ENCODE results near the gene SAP30BP. TPM values are rescaled to one million over a fixed set of nuclear protein-coding genes. Genes with fewer than 3 reads are reported as not detected.

The SAP30BP gene
- total and polyA plus RNA-seq, 2 donors (not counting 1 experiment from before 2014, with no cell fraction given): 143 to 148 TPM

DNA sequence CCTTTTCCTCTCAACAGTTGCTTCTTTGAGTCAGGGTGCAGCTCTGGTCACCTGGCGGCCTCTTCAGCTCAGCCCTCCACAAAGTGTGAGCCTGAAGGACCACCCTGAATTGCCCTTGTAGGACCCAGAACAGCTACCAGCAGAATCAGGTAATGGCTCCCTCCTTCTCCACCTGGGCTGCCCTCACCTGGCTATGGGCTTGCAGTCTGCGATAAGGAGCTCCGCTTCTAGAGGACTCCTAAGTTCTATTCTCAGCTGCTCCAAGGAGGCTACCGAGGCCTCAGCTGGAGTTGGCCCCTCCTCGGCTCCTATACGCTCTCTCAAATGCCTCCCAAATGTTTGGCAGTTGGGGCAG lies 20.5 kb upstream of the SAP30BP start:
- 86% methylated on average over 5 of the region's 6 CpGs for WGBS (ENCODE audit: insufficient coverage)
- H3K27ac ChIP-seq (ENCODE audit: low read length in 2 of 2): peak overlapping the region in 1 of 2 donors; percentile 66
- ATAC-seq (ENCODE audit: low read depth) (no peak), DNase-seq (no peak)
- no peaks in the 10 kb centered on the region for H4K20me1 ChIP-seq (ENCODE audit: control insufficient read depth, insufficient read depth, low read length, poor library complexity, severe bottlenecking)
- no peak overlapping the region for H3K9ac ChIP-seq (ENCODE audit: low read length)
- CTCF ChIA-PET: interaction anchor here (1.1 to 6.8 kb wide), 5 partner anchors 10 to 102 kb away, joined by 3 to 78 read pairs (median 4); partner anchors contain the start of gene SMIM5
- Mint-ChIP-seq H3K9me3 (ENCODE audit: insufficient read depth) (no peaks in the 10 kb centered on the region), H3K4me1 (peaks cover 13% of the 10 kb centered on the region), H3K27ac (no peak overlapping the region), H3K27me3 (no peaks in the 10 kb centered on the region), H3K4me3 (no peak overlapping the region)
- no peaks in the 10 kb centered on the region for H3K79me2 ChIP-seq (ENCODE audit: control insufficient read depth, insufficient read depth, low read length)
- H3K4me1 ChIP-seq (ENCODE audit: control insufficient read depth in 2 of 2, insufficient read depth in 2 of 2, low read length in 2 of 2): peaks cover 8 to 12% of the 10 kb centered on the region in 2 donors
- H3K36me3 ChIP-seq (replicated peaks in 1 of 2; ENCODE audit: control extremely low read depth in 1 of 2, control insufficient read depth in 1 of 2, extremely low read depth in 1 of 2, insufficient read depth in 2 of 2, low read length in 1 of 2): peaks cover 2 to 46% of the 10 kb centered on the region in 2 experiments
- H3K27me3 ChIP-seq (replicated peaks in 1 of 4; ENCODE audit: control extremely low read depth in 1 of 4, control insufficient read depth in 3 of 4, insufficient read depth in 4 of 4, low read length in 3 of 4): no peaks in the 10 kb centered on the region
- no peaks in the 10 kb centered on the region for H3K9me3 ChIP-seq (ENCODE audit: control extremely low read depth in 1 of 3, control insufficient read depth in 2 of 3, insufficient read depth in 1 of 3, low read length in 2 of 3)
- no peak overlapping the region for H3K4me3 ChIP-seq (ENCODE audit: control extremely low read depth in 1 of 5, extremely low read depth in 1 of 5, insufficient read depth in 1 of 5, low read depth in 2 of 5, low read length in 4 of 5)
- intact Hi-C loops (cut with micrococcal nuclease): no loop called here
- TF ChIP-seq, protein P1, sequence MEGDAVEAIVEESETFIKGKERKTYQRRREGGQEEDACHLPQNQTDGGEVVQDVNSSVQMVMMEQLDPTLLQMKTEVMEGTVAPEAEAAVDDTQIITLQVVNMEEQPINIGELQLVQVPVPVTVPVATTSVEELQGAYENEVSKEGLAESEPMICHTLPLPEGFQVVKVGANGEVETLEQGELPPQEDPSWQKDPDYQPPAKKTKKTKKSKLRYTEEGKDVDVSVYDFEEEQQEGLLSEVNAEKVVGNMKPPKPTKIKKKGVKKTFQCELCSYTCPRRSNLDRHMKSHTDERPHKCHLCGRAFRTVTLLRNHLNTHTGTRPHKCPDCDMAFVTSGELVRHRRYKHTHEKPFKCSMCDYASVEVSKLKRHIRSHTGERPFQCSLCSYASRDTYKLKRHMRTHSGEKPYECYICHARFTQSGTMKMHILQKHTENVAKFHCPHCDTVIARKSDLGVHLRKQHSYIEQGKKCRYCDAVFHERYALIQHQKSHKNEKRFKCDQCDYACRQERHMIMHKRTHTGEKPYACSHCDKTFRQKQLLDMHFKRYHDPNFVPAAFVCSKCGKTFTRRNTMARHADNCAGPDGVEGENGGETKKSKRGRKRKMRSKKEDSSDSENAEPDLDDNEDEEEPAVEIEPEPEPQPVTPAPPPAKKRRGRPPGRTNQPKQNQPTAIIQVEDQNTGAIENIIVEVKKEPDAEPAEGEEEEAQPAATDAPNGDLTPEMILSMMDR (IDR thresholded peaks at IDR 0.05): no peak
- no peak for TF ChIP-seq EZH2 (IDR thresholded peaks at IDR 0.05; ENCODE audit: borderline replicate concordance, insufficient read depth, low read depth, low read length, poor library complexity, severe bottlenecking)
- H2AFZ ChIP-seq (ENCODE audit: insufficient read depth, low read depth, low read length, poor library complexity, severe bottlenecking): no peak overlapping the region
- POLR2A ChIA-PET: no interaction called here
- H3K4me2 ChIP-seq (replicated peaks; ENCODE audit: low read depth, low read length, poor library complexity, severe bottlenecking): peak overlapping the region; percentile 57

DNA sequence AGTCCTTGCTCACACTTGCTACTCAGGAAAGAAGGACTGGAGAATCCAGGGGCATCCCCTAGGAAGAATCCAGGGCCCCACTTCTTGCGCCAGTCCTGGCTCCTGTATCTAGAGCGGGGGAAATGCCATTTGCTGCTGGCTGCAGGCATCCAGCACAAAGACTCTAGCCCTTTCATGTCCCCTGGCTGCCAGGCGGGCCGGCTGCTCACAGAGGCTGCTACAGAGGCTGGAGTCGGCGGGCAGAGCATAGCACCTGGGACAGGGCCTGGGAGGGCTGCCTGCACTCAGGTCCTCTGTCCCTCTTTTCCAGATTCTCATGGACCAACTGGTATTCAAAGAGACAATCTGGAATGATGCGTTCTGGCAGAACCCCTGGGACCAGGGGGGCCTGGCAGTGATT lies 20.1 kb upstream of the SAP30BP start:
- Histone ChIP-seq H3K4me3 (ENCODE audit: control extremely low read depth in 1 of 5, extremely low read depth in 1 of 5, insufficient read depth in 1 of 5, low read depth in 2 of 5, low read length in 4 of 5) (no peak overlapping the region), H3K9ac (ENCODE audit: low read length) (no peak overlapping the region), H4K20me1 (ENCODE audit: control insufficient read depth, insufficient read depth, low read length, poor library complexity, severe bottlenecking) (no peaks in the 10 kb centered on the region), H3K27me3 (replicated peaks in 1 of 4; ENCODE audit: control extremely low read depth in 1 of 4, control insufficient read depth in 3 of 4, insufficient read depth in 4 of 4, low read length in 3 of 4) (no peaks in the 10 kb centered on the region), H3K4me1 (ENCODE audit: control insufficient read depth in 2 of 2, insufficient read depth in 2 of 2, low read length in 2 of 2) (peaks cover 8 to 12% of the 10 kb centered on the region in 2 donors), H3K9me3 (ENCODE audit: control extremely low read depth in 1 of 3, control insufficient read depth in 2 of 3, insufficient read depth in 1 of 3, low read length in 2 of 3) (no peaks in the 10 kb centered on the region), H3K36me3 (replicated peaks in 1 of 2; ENCODE audit: control extremely low read depth in 1 of 2, control insufficient read depth in 1 of 2, extremely low read depth in 1 of 2, insufficient read depth in 2 of 2, low read length in 1 of 2) (peaks cover 2 to 43% of the 10 kb centered on the region in 2 experiments), H3K4me2 (replicated peaks; ENCODE audit: low read depth, low read length, poor library complexity, severe bottlenecking) (no peak overlapping the region), H3K79me2 (ENCODE audit: control insufficient read depth, insufficient read depth, low read length) (no peaks in the 10 kb centered on the region), H3K27ac (ENCODE audit: low read length in 2 of 2) (no peak overlapping the region), H2AFZ (ENCODE audit: insufficient read depth, low read depth, low read length, poor library complexity, severe bottlenecking) (no peak overlapping the region)
- Mint-ChIP-seq H3K27me3 (no peaks in the 10 kb centered on the region), H3K4me3 (no peak overlapping the region), H3K9me3 (ENCODE audit: insufficient read depth) (no peaks in the 10 kb centered on the region), H3K4me1 (peaks cover 13% of the 10 kb centered on the region), H3K27ac (no peak overlapping the region)
- no peak for ATAC-seq (ENCODE audit: low read depth)
- 95% methylated on average over 7 of the region's 7 CpGs for WGBS (ENCODE audit: insufficient coverage)
- intact Hi-C loops (cut with micrococcal nuclease): no loop called here
- TF ChIP-seq, protein P1 (IDR thresholded peaks at IDR 0.05): no peak
- no peak for TF ChIP-seq EZH2 (IDR thresholded peaks at IDR 0.05; ENCODE audit: borderline replicate concordance, insufficient read depth, low read depth, low read length, poor library complexity, severe bottlenecking)
- POLR2A ChIA-PET: no interaction called here
- CTCF ChIA-PET: interaction anchor here (1.1 to 6.8 kb wide), 4 partner anchors 11 to 27 kb away, joined by 3 to 78 read pairs (median 4); partner anchors contain the start of gene SMIM5
- no peak for DNase-seq
